ENCODE measurements around the gene SCARB2.
"Not testable (repeated sequence)": the region's sequence is repeated elsewhere in the genome, so short reads cannot be mapped to it uniquely, and the experiment has no call there.

SCARB2 gene

GRCh38 chr4:76246025-76246424 is 32.4 kb upstream of the SCARB2 start:
- Histone ChIP-seq H3K4me3 (ENCODE audit: low read depth, low read length) (no peak overlapping the region), H3K27ac (no peak overlapping the region), H3K36me3 (replicated peaks) (no peaks in the 10 kb centered on the region), H3K27me3 (replicated peaks) (peaks cover 23% of the 10 kb centered on the region)
- in situ Hi-C loops (cut with HindIII; ENCODE audit: low pct_ligation_motif_present, low sequenced_read_pairs), result no loop called here
- TF ChIP-seq CTCF (IDR thresholded peaks at IDR 0.05; ENCODE audit: low read depth, low read length, missing control alignments), result no peak
- DNase-seq, result no peak

- H3K36me3 ChIP-seq (replicated peaks); DNase-seq; H3K27ac ChIP-seq; in situ Hi-C loops (cut with HindIII; ENCODE audit: low pct_ligation_motif_present, low sequenced_read_pairs); H3K4me3 ChIP-seq (ENCODE audit: low read depth, low read length); H3K27me3 ChIP-seq (replicated peaks): not testable (repeated sequence)
These were observed 30.3 kb upstream of the SCARB2 start for GRCh38 chr4:76243877-76244276.

GRCh38 chr4:76240236-76240635 is 26.6 kb upstream of the SCARB2 start:
- in situ Hi-C loops (cut with HindIII; ENCODE audit: low pct_ligation_motif_present, low sequenced_read_pairs), result no loop called here
- Histone ChIP-seq H3K27me3 (replicated peaks) (no peaks in the 10 kb centered on the region), H3K27ac (no peak overlapping the region), H3K4me3 (ENCODE audit: low read depth, low read length) (no peak overlapping the region), H3K36me3 (replicated peaks) (no peaks in the 10 kb centered on the region)
- TF ChIP-seq CTCF (IDR thresholded peaks at IDR 0.05; ENCODE audit: low read depth, low read length, missing control alignments), result no peak
- no peak for DNase-seq

GRCh38 chr4:76238701-76239100 is 25.1 kb upstream of the SCARB2 start:
- TF ChIP-seq CTCF (IDR thresholded peaks at IDR 0.05; ENCODE audit: low read depth, low read length, missing control alignments), result no peak
- no peak for DNase-seq
- in situ Hi-C loops (cut with HindIII; ENCODE audit: low pct_ligation_motif_present, low sequenced_read_pairs), result no loop called here
- no peak overlapping the region for H3K27ac ChIP-seq
- H3K27me3 ChIP-seq (replicated peaks), result no peaks in the 10 kb centered on the region
- H3K36me3 ChIP-seq (replicated peaks), result no peaks in the 10 kb centered on the region
- no peak overlapping the region for H3K4me3 ChIP-seq (ENCODE audit: low read depth, low read length)

DNA sequence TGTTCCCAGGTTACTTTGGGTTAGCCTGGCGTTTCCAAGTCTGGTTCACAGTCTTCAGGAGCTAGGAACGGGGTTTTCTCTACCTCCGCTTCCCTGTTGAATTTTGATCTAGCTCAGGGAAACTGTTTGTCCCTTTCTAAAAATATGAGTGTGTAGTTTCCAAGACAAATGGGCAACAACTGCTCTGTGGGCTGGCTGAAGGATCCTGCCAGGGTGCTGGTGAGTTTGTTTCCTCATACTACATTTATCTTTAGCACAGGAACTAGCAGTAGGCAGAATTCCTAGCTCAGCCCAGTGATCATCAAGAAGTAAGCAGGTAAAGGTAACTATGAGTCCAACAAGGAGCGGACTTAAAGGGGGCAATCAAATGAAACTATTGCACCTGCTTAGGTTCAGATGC is 24.6 kb upstream of the SCARB2 start:
- no peaks in the 10 kb centered on the region for H3K27me3 ChIP-seq (replicated peaks)
- no peaks in the 10 kb centered on the region for H3K36me3 ChIP-seq (replicated peaks)
- in situ Hi-C loops (cut with HindIII; ENCODE audit: low pct_ligation_motif_present, low sequenced_read_pairs), result no loop called here
- DNase-seq, result no peak
- no peak overlapping the region for H3K27ac ChIP-seq
- no peak overlapping the region for H3K4me3 ChIP-seq (ENCODE audit: low read depth, low read length)
- no peak for TF ChIP-seq CTCF (IDR thresholded peaks at IDR 0.05; ENCODE audit: low read depth, low read length, missing control alignments)

- no peak for TF ChIP-seq CTCF (IDR thresholded peaks at IDR 0.05; ENCODE audit: low read depth, low read length, missing control alignments)
- Histone ChIP-seq H3K36me3 (replicated peaks) (no peaks in the 10 kb centered on the region), H3K27ac (no peak overlapping the region), H3K27me3 (replicated peaks) (no peaks in the 10 kb centered on the region), H3K4me3 (ENCODE audit: low read depth, low read length) (no peak overlapping the region)
- in situ Hi-C loops (cut with HindIII; ENCODE audit: low pct_ligation_motif_present, low sequenced_read_pairs), result no loop called here
- no peak for DNase-seq
These were observed 22.3 kb upstream of the SCARB2 start for GRCh38 chr4:76235915-76236314.
